Tibial nerve (tissue), 4 donors: ENCODE measurements around the gene HTRA2. TPM values are rescaled to one million over a fixed set of nuclear protein-coding genes. Genes with fewer than 3 reads are reported as not detected.

Experiments used
- DNase-seq, 2 donors: peaks; one replicate each; pipeline ENCODE4 v3.0.0-alpha.2; 2019; ENCODE audit warnings: low spot score in 2 of 2
- H3K27ac ChIP-seq, 4 donors: fragments of 200-600 bp; sonication (generic) in 3 of 4; one replicate each; pipeline ENCODE4 v1.5.1; 2017 to 2019; ENCODE audit warnings: mild to moderate bottlenecking in 1 of 4
- H3K27me3 ChIP-seq, 2 donors: fragments of 200-600 bp; sonication (generic) in 1 of 2; one replicate each; pipeline versions ENCODE4 v1.5.1 to v1.6.0; 2017 to 2019
- H3K36me3 ChIP-seq, 3 donors: fragments of 200-600 bp; sonication (generic); one replicate each; pipeline ENCODE4 v1.5.1; 2018 to 2019
- H3K4me1 ChIP-seq, 4 donors: fragments of 200-600 bp; sonication (generic) in 3 of 4; one replicate each; pipeline ENCODE4 v1.5.1; 2017 to 2019
- H3K4me3 ChIP-seq, 4 donors: fragments of 200-600 bp; sonication (generic) in 3 of 4; one replicate each; pipeline ENCODE4 v1.5.1; 2017 to 2019; ENCODE audit warnings: mild to moderate bottlenecking in 1 of 4, moderate library complexity in 1 of 4
- H3K9me3 ChIP-seq, 4 donors: fragments of 200-600 bp; sonication (generic) in 3 of 4; one replicate each; pipeline ENCODE4 v1.5.1; 2017 to 2019
- EP300 ChIP-seq, 2 donors: sonication (generic); formaldehyde crosslinking; IDR thresholded peaks; one replicate each; pipeline ENCODE4 v1.6.1; 2017; ENCODE audit warnings: antibody characterized with exemption in 2 of 2, mild to moderate bottlenecking in 1 of 2
- POLR2A ChIP-seq, 2 donors: fragments of 450-650 bp; IDR thresholded peaks; one replicate each; pipeline ENCODE4 v1.6.1; 2017; ENCODE audit warnings: antibody characterized with exemption in 2 of 2, mild to moderate bottlenecking in 2 of 2, moderate library complexity in 2 of 2
- WGBS, 2 donors: methylation state at CpG; one replicate each; pipeline ENCODE4 v1.1.5; 2018; 5-methylcytosine and 5-hydroxymethylcytosine counted together
- total RNA-seq, 4 donors: library from RNA; depleted of rRNA; stranded (reverse); fragments of >200 nt; gene quantifications; one replicate each; pipeline ENCODE4 v1.1.0, GENCODE V29; 2016
- TF ChIP-seq, protein P1 (sequence below), 5 experiments: fragments of 200-600 bp in 3 of 5; fragments of 450-650 bp in 2 of 5; sonication (generic) in 3 of 5; IDR thresholded peaks; one replicate each; pipeline ENCODE4 v1.5.1; 2016 to 2019; ENCODE audit warnings: antibody characterized with exemption in 5 of 5, mild to moderate bottlenecking in 3 of 5, moderate library complexity in 2 of 5

Gene HTRA2
- total RNA-seq, 4 donors from 2014 or later = 37.8 to 45.3 (median 42.5) TPM

DNA sequence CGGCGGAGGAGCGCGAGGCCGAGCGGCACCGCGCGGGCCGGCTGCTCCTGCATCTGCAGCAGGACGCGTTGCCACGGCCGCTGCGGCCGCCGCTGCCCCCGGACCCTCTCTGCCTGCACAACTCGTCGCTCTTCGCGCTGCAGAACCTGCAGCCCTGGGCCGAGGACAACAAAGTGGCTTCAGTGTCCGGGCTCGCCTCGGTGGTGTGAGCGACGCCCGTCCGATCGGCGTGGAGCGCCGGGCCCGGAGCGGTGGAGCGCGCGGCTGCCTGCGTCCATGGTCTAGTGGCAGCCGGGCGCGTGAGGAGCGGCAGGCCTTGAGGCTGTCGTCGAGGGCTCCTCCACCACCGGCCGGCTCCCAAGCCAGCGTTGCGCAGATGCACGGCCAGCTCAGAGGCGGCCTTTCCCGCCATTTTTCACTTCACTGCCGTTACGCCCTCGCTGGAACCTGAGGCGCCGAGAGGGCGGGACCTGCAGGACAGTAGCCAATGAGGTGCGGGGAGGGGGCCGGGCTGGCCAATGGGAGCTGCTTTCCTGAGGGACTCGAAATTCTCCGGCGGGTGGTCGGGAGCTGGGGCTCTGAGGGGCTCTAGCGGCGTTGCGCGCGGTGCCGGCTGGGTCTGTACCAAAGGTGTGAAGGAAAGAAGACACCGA lies 13.6 kb upstream of the HTRA2 start:
- Histone ChIP-seq H3K4me3 (peak overlapping the region in 3 of 4 donors; percentile 16 to 44 (median 32)), H3K9me3 (no peaks in the 10 kb centered on the region)
- DNase-seq = no peak

DNA sequence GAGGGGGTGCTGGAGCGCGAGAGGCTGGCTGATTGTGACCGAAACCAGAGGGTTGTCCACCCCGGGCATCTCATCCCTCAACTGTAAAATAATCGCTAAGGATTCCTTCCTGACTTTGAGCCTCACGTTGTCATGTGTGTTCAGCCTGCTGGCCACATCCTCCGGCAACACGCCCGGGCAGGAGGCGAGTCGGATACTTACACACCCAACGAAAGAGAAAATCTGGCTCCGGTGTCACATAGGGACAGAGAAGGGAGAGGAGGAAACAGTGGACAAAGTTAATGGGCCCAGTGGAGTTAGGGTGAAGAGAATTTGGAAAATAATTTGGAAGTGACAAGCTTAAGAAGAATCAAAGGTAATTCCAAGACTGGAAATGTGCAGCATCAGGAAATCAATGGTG lies 13.1 kb upstream of the HTRA2 start:
- no peaks in the 10 kb centered on the region for H3K36me3 ChIP-seq
- no peak for DNase-seq
- H3K27ac ChIP-seq = no peak overlapping the region
- TF ChIP-seq EP300 (IDR thresholded peaks at IDR 0.05) (no peak), POLR2A (IDR thresholded peaks at IDR 0.05) (no peak)
- TF ChIP-seq, protein P1, sequence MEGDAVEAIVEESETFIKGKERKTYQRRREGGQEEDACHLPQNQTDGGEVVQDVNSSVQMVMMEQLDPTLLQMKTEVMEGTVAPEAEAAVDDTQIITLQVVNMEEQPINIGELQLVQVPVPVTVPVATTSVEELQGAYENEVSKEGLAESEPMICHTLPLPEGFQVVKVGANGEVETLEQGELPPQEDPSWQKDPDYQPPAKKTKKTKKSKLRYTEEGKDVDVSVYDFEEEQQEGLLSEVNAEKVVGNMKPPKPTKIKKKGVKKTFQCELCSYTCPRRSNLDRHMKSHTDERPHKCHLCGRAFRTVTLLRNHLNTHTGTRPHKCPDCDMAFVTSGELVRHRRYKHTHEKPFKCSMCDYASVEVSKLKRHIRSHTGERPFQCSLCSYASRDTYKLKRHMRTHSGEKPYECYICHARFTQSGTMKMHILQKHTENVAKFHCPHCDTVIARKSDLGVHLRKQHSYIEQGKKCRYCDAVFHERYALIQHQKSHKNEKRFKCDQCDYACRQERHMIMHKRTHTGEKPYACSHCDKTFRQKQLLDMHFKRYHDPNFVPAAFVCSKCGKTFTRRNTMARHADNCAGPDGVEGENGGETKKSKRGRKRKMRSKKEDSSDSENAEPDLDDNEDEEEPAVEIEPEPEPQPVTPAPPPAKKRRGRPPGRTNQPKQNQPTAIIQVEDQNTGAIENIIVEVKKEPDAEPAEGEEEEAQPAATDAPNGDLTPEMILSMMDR (IDR thresholded peaks at IDR 0.05) = no peak
- peaks cover 0 to 30% (median 22%) of the 10 kb centered on the region in 4 donors for H3K4me1 ChIP-seq
- H3K9me3 ChIP-seq = no peaks in the 10 kb centered on the region
- H3K4me3 ChIP-seq = peak overlapping the region in 2 of 4 donors; percentile 32 to 44
- WGBS, 2 donors = 65 to 69% methylated on average over 13 of the region's 13 CpGs
- peaks cover 0 to 96% of the 10 kb centered on the region in 2 donors for H3K27me3 ChIP-seq

More for the DNA sequence above, 13.6 kb upstream of the HTRA2 start:
- no peak overlapping the region for H3K27ac ChIP-seq
- WGBS, 2 donors = 4 to 5% methylated on average over 24 to 36 of the region's 72 CpGs
- H3K4me1 ChIP-seq = peaks cover 0 to 30% (median 22%) of the 10 kb centered on the region in 4 donors
- TF ChIP-seq EP300 (IDR thresholded peaks at IDR 0.05) (no peak), POLR2A (IDR thresholded peaks at IDR 0.05) (no peak)
- TF ChIP-seq, protein P1 (IDR thresholded peaks at IDR 0.05) = no peak
- H3K36me3 ChIP-seq = no peaks in the 10 kb centered on the region
- H3K27me3 ChIP-seq = peaks cover 0 to 100% of the 10 kb centered on the region in 2 donors

DNA sequence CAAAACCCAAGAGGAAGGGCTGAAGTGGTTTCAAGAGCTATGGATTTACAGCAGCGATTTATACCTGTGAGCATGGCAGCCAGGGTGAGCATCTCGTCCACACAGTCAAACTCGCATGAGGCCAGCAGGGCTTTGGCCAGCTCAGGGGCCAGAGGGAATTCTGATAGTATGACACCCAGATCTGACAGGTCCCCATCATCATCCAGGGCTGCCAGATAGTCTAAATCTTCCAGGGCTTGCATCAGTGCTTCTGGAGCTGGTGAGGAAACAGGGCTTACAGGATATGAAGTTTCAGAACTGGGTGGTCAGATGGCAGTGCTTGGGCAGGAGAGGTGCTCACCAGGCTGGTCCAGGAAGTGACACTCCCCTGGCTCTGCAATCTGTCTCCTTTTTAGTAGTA lies 7.2 kb upstream of the HTRA2 start:
- WGBS, 2 donors = 79 to 80% methylated on average over 3 of the region's 3 CpGs

DNA sequence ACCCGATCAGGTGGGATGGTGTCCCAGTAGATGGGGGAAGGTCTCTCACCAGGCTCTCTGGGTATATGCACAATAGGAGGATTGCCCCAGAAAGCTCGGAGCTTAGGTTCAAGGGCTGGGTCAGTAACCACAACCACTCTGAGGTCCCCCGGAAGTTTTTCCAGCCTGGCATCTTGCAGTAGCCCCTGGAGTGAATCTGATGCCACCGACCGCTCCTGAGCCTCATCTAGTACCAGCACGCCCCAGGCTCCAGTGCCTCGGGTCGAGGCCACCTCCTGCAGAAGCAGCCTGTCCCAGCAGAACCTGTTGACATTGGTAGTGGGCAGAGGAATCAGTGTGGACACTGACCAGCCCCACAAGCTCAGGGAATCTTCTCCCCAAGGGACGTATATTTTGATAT lies 5.7 kb upstream of the HTRA2 start:
- TF ChIP-seq POLR2A (IDR thresholded peaks at IDR 0.05) (no peak), EP300 (IDR thresholded peaks at IDR 0.05) (no peak)
- TF ChIP-seq, protein P1 (IDR thresholded peaks at IDR 0.05) = no peak
- Histone ChIP-seq H3K36me3 (peaks cover 0 to 42% (median 12%) of the 10 kb centered on the region in 3 donors), H3K27ac (no peak overlapping the region), H3K4me3 (no peak overlapping the region), H3K27me3 (peaks cover 0 to 22% of the 10 kb centered on the region in 2 donors), H3K9me3 (no peaks in the 10 kb centered on the region), H3K4me1 (peaks cover 0 to 15% (median 10%) of the 10 kb centered on the region in 4 donors)
- no peak for DNase-seq
- WGBS, 2 donors = 81 to 83% methylated on average over 9 of the region's 9 CpGs

More for the DNA sequence above, 7.2 kb upstream of the HTRA2 start:
- H3K27me3 ChIP-seq = peaks cover 0 to 37% of the 10 kb centered on the region in 2 donors
- H3K9me3 ChIP-seq = no peaks in the 10 kb centered on the region
- no peak for TF ChIP-seq POLR2A (IDR thresholded peaks at IDR 0.05)
- TF ChIP-seq, protein P1 (IDR thresholded peaks at IDR 0.05) = no peak
- TF ChIP-seq EP300 (IDR thresholded peaks at IDR 0.05) = no peak
- H3K27ac ChIP-seq = no peak overlapping the region
- H3K4me1 ChIP-seq = peaks cover 0 to under 1% (median 0%) of the 10 kb centered on the region in 4 donors
- no peak for DNase-seq
- no peak overlapping the region for H3K4me3 ChIP-seq
- peaks cover 0 to 31% (median 12%) of the 10 kb centered on the region in 3 donors for H3K36me3 ChIP-seq

DNA sequence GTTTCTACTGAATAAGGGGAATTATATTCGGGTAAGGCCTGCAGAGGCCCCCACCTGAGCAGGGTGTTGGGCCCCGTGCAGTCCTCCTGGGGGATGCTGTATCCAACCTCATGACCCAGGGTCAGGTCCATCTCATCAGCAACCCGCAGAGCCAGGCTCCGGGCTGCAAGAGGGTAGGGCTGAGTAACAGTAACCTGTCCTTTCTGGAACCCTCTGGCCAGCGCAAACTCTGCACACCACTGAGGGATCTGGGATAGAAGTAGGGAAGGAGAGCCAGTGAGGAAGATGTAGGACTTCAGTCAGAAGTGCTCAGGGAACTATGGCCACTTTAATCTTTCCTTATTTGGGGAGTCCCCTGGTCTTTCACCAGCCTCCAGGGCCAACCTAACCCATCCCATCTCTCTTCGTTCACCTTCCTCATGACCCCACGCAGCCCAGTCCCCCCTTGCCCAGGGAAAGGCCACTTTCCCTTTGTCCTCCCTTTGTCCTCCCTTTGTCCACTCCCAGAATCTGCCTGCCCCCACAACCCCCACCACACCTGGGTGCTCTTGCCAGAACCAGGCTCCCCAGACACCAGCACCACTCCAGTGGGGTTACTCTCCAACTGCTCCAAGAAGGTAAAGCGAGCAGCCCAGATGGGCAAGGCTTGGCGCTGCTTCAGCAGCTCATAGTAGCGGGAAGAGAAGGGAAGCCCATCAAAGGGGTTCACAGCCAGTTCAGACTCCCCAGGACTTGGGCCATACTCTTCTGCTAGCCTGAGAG lies 4.6 kb upstream of the HTRA2 start:
- 86 to 90% methylated on average over 10 of the region's 10 CpGs for WGBS, 2 donors

More for the DNA sequence above, 4.6 kb upstream of the HTRA2 start:
- peaks cover 0 to 11% of the 10 kb centered on the region in 2 donors for H3K27me3 ChIP-seq
- H3K4me1 ChIP-seq = peaks cover 0 to 17% (median 10%) of the 10 kb centered on the region in 4 donors
- H3K4me3 ChIP-seq = no peak overlapping the region
- TF ChIP-seq EP300 (IDR thresholded peaks at IDR 0.05) (no peak), POLR2A (IDR thresholded peaks at IDR 0.05) (no peak)
- TF ChIP-seq, protein P1 (IDR thresholded peaks at IDR 0.05) = no peak
- no peaks in the 10 kb centered on the region for H3K9me3 ChIP-seq
- H3K36me3 ChIP-seq = peaks cover 0 to 42% (median 12%) of the 10 kb centered on the region in 3 donors
- no peak overlapping the region for H3K27ac ChIP-seq
- DNase-seq = no peak
